Suppressor macrophage treated with lipopolysaccharide for 1 hour (primary cell): Measurements from ENCODE around the gene NOS1.
"Not testable (repeated sequence)": the region's sequence is repeated elsewhere in the genome, so short reads cannot be mapped to it uniquely, and the experiment has no call there.

ENCODE experiments used
- DNase-seq, 3 donors: peaks; one replicate each; pipeline ENCODE4 v3.0.0-alpha.2; 2020 to 2022

NOS1 gene

DNA sequence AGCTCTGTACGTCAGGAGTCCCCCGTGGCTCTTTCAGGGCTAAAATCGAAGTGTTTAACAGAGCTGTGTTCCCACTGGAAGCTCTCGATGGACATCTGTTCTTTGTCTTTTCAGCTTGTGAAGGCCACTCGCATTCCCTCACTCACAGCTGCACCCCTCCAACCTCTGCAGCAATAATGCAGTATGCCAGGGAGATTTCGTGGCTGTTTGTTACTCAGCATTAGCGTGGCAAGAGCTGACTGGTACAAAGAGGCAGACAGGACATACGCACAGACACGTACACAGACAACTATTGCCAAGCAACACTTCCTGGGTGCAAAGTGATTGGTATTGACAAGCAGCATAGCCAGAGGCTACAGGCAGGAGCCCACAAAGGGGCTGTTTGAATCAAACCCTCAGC, 159.4 kb downstream of the NOS1 start:
- no peak for DNase-seq

DNA sequence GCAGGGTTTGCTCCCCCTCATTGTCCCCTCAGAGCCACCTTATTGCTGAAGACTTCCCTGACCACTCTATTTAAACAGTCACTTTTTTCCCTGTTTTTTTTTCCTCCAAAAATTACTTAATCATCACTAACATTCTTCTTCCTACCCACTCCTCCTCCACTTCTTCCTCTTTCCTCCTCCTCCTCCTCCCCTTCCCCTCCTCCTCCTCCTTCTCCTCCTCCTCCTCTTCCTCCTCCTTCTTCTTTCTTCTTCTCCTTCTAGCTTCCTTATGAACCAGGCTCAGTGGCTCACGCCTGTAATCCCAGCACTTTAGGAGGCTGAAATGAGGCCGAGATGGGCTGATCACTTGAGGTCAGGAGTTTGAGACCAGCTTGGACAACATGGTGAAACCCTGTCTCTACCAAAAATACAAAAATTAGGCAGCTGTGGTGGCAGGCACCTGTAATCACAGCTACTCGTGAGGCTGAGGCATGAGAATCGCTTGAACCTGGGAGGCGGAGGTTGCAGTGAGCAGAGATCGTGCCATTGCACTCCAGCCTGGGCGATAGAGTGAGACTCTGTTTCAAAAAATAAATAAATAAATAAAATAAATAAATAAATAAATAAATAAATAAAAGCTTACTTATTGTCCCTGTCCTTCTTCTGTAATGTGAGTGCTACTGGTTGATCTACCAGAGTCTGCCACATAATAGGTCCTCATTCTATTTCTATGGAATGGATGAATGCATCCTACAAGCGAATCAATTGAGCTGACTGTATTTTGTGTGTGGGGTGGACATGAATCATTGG, 161.3 kb downstream of the NOS1 start:
- not testable (repeated sequence) for DNase-seq

DNA sequence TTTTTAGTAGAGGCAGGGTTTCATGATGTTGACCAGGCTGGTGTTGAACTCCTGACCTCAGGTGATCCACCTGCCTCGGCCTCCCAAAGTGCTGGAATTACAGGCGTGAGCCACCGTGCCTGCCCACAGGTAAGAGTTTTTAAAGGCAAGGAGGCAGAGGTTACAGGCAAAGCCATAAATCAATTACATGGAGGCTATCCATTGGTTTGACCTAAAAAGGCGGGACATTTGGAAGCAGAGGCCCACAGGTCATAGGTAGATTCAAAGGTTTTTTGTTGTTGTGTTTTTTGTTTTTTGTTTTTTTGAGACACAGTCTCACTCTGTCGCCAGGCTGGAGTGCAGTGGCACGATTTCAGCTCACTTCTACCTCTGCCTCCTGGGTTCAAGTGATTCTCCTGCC, 165.1 kb downstream of the NOS1 start:
- DNase-seq: not testable (repeated sequence)

DNA sequence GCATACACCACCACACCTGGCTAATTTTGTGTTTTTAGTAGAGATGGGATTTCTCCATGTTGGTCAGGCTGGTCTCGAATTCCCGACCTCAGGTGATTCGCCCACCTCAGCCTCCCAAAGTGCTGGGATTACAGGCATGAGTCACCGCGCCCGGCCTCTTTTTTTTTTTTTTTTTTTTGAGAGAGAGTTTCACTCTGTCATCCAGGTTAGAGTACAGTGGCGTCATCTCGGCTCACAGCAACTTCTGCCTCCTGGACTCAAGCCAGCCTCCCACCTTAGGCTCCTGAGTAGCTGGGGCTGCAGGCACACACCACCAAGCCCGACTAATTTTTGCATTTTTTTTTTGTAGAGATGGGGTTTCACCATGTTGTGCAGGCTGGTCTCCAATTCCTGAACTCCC, 166.4 kb downstream of the NOS1 start:
- not testable (repeated sequence) for DNase-seq

DNA sequence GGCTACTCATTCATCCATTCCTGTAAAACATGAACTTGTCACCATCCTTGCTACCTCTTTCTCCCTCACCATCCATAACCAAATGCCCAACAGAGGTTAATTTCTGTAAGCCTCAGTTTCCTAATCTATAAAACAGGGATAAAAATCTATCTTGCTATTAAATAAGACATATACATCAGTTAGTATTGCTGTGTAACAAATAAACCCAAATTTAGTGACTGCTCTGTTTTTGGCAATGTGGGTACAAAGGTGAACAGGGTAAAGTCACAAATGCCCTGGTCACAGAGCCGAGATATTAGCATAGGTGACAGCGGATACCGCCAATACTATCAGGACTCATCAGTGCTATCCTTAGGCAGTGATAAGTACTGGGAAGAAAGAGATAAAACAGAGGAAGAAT, 167.5 kb downstream of the NOS1 start:
- DNase-seq: peak in 1 of 3 donors; percentile 8

DNA sequence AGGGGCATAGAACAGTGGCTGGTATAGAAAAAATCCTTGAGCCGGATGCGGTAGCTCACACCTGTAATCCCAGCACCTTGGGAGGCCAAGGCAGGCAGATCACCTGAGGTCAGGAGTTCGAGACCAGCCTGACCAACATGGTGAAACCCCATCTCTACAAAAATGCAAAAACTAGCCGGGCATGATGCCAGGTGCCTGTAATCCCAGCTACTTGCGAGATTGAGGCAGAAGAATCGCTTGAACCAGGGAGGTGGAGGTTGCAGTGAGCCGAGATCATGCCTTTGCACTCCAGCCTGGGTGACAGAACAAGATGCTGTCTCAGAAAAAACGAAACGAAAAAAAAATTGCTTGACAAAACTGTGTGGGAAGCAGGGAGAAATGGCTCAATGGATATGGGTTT, 168.8 kb downstream of the NOS1 start:
- DNase-seq: not testable (repeated sequence)

DNA sequence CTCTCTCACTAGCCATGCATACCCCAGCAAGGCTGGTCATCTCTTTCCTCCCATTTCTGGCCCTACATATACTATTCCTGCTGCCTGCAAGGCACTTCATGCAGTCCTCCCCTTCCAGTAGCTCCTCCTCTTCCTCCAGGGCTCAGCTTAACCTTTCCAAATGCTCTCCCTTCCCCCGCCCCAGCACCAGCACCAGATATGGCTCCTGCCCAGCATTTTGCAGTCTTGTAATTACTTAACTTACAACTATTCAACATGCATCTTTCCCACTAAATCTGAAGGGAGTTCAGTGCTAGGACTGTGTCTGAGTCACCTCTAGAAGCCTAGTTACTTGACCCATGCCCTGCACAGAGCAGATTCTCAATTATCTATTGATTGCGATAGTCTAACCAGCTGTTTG, 169.4 kb downstream of the NOS1 start:
- no peak for DNase-seq

DNA sequence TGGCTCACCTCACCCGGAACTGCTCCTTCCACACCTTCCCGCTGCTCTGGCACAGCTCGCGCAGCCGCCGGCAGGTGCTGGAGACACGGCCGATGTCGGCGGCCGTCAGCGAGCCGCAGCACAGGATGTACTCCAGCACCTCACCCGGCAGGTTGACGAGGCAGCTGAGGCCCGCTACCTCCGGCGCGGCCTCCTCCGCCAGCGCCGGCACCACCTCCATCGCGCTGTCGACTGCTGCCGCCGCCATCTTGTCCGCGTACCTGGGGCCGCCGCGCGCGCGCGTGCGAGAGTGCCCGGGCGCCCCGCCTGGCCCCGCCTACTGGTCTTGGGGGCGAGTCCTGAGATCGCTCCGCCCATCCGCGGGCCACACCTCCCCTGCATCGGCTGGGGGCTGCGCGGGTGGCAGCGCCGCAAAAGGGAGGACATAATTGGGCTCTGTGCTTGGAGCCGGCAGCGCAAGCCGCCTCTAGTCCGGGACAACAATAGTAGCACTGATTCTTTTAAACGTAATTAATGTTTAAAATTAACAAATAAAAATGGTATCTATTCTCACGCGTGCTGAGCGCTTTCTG, 171.1 kb downstream of the NOS1 start, which contains the start of gene FBXO21:
Gene FBXO21 (minus strand): TSS at position 261 of the 572 bp plus-strand sequence. CDS start 14 bp downstream, at position 247.
- peak; percentile 86 to 97 (median 92) for DNase-seq

DNA sequence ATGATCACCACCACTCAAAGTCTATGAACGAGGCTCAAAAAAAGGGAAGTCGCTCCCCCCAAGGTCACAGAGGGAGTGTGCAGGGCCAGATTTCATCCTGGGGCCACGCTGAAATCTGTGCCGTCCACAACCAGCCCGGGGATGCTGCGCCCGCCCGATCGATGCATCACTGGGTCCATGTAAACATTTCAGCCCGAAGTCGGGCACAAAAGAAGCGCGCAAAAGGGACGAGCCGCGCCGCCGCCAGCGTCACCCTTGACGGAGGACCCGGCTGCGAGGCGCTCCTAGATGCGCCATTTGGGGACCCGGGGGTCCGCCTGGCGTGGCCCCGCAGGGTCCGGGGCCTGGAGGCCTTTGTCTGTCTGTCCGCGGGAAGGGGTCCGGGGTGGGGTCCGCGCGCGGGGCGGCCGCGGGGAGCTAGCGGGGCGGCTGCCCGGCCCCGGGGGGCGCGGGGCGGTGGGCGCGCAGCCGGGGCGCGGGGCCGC, 171.7 kb downstream of the NOS1 start:
- DNase-seq: peak; percentile 28 to 56 (median 28)

DNA sequence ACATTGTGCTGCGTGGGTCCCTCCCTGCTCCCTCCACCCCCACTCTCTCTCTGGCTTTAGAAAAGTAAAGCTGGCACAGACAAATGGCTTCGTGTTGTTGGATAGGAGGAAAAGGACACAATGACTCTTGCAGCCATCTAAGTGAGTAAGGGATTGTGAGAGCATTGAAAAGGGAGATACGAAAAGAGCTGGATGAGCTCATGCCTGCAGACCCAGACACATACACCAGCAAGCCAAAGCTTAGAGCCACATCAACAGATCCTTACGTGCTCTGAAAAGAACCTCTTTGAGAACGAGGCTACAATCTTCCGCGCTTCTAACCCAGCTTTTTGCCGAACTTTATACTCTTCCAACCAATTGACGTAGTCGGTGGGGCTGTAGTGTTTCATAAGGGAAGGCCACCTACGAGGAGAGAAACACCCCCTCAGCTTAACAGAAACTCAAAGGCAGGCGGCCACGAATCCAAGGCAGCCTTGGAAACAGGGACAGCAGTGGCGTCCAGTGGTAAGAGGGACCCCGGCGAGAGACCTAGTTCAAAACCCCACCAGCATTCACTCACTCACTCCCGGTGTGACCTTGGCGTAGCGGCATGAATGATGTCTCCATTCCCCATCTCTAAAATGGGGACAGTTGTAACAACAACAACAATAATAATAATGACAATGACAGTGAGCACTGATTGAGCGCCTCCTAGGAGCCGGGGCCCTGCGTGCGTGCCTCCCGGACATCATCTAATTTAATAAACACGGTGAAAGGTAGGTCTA, 172.3 kb downstream of the NOS1 start:
- peak in 1 of 3 donors; percentile 14 for DNase-seq

DNA sequence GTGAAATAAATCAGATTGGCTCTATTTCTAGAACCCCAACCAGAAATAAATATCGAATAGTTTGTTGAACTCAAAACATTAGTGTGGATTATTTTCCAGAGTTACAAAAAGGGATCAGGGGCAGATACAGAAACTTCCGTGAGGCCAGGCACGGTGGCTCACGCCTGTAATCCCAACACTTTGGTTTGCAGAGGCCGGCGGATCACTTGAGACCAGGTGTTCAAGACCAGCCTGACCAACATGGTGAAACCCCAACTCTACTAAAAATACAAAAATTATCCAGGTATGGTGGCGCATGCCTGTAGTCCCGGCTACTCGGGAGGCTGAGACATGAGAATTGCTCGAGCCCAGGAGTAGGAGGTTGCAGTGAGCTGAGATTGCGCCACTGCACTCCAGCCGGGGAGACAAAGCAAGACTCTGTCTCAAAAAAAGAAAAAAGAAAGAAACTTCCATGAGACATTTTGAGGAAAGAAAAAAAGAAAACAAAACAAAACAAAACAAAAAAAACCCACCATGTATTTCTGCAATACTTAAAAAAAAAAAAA, 173.2 kb downstream of the NOS1 start:
- no peak for DNase-seq

DNA sequence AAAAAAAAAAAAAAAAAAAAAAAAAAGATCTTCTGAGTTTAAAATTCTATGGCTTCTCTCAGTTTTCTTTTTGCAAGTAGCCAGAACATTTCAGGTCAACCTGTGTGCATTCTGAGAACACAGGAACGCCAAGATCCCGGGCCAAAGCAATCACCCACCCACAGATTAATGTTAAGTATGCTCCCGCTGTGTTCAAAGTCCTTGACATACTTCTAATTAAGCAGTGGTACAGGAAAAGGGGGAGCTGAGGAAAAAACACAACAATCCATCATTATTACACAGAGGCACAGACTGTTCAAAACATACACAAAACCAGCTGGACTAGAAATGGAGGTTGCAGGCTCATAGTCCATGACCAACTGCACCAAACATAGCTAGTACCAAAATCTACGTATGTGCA, 174.0 kb downstream of the NOS1 start:
- no peak for DNase-seq

DNA sequence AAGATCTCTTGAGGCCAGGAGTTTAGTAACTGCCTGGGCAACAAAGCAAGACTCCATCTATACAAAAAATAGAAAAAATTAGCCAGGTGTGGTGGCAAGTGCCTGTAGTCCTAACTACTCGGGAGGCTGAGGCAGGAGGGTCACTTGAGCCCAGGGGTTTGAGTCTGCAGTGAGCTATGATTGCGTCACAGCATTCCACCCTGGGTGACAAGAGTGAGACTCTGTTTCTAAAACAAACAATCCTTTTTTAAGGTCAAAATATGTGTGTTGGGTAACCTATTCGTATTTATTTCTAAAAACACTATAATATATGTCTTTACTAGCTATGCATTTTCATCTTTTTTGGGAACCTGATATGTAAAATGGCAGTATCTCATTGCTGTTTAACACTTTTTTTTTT, 178.6 kb downstream of the NOS1 start:
- DNase-seq: no peak

DNA sequence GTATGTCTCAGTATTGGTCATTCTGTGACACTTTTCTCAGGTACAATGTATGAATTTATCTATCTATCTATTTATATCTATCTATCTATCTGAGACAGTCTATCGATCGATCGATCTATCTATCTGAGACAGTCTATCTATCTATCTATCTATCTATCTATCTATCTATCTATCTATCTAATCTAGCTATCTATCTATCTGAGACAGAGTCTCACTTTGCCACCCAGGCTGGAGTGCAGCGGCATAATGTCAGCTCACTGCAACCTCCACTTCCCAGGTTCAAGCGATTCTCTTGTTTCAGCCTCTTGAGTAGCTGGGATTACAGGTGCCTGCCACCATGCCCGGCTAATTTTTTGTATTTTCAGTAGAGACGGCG, 180.0 kb downstream of the NOS1 start:
- DNase-seq: not testable (repeated sequence)

DNA sequence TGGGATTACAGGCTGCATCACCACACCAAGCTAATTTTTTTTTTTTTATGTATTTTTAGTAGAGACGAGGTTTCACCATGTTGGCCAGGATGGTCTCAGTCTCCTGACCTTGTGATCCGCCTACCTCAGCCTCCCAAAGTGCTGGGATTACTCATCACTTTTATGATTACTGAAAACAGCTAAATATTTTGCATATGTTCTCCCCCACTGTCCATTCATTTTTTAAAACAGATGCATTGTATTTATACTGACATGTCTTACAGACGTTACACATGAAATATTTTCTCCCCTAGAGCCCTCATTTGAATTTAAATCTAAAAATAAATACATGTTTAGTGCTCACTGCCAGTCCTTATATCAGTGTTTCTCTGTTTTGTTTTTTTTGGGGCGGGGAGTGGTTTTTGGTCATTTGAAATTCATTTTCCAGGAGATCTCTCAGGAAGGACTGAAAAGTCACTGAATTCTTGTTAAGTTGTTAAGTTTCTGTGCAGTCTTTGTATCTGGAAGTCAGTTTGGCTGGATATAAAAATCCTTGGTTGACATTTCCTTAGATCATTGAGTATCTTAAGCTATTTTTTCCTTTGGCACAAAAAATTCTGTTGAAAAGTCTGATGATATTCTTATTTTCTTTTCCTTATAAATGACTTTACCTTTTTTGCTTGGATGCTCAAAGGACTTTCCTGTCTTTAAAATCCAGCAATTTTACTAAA, 180.5 kb downstream of the NOS1 start:
- no peak for DNase-seq

DNA sequence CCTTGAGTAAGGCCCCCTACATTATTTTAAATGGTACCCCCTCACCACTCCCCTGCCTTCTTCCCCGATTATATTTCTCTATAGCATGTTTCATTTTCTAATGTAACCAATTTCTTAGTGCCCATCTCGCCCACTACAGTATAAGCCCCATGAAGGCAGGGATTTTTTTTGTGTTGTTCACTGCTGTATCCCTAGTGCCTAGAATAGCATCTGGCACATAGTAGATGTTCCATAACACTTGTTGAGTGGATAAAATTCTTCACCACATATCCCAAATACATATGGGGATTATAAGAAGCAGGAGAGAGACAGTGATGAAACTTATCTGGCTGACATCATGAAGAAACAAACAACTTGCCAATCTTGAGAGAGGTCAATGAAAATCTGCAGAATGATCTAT, 182.7 kb downstream of the NOS1 start:
- DNase-seq: no peak

DNA sequence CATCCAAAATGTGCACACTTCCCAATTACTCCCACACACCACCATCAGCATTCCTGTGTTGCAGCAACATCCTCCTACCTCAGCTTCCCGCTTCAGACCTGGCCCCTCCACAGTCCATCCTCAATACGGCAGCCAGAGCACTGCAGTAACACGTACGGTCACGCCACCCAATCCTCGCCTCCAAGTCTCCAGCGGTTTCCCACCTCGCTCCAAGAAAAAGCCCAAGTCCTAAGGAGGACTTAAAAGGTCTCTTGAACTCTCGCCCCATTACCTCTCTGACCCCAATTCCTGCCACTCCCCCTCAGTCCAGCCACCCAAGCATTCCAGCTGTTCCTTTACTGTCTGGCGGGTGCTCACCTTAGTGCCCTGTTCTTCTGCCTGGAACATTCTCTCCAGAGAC, 183.1 kb downstream of the NOS1 start:
- no peak for DNase-seq

DNA sequence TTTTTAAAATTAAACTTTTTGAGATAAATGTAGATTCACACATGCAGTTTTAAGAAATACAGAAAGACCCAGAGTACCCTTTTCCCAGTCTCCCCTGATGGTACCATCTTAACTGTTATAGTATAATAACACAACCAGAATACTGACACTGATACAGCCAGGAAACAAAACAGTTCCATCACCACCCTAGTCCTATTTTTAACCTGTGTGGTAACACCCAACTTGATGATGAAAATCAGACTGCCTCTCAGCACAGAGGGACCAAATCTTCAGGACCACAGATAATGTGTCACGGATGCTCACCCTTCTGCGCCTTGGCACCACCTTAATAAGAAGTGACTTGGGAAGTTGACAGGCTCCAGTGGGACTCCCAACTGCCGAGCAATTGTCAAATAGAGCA, 189.3 kb downstream of the NOS1 start:
- DNase-seq: no peak

DNA sequence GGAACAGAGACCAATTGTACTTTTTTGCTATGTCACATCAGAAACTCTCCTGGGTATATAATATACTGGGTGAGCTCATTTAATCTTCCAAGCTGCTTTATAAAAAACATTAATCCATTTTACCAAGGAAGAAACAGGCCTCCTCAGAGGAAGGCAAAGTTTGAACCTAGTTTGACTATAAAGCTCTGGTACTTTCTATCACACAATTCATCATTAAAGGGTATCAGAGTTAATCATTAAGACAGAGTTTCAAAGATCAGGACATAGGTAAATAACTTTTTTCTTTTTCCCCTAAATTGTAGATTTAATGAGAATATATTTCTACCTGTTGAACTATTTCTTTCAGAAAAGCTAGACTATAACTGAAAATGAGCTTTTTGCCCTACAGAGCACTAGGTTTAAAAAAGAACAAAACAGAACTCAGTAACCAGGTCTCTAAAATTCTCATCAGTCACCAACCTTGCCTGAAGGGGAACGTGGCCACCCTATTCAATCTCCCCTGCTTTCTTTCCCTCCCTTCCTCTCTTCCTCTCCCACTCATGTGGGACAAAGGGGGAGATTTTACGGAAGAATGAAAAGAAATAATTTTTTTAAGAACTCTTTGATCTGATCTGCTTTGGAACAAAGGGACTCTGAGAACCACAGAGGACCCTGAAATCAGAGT, 189.8 kb downstream of the NOS1 start:
- no peak for DNase-seq

DNA sequence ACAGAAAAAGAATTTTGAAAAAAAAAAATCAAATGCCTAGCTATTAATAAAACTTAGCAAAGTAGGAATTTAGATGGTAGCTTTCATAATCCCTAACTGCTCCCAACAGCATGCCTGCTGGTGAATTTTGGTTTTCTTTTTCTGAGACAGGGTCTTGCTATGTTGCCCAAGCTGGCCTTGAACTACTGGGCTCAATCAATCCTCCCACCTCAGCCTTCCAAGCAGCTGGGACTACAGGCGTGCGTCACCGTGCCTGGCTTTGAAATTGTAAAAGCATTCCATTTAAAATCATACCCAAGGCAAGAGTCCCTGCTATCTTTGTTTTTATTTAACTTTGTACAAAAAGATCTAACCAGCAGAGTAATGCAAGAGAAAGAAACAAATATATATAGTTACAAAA, 191.9 kb downstream of the NOS1 start:
- DNase-seq: no peak

DNA sequence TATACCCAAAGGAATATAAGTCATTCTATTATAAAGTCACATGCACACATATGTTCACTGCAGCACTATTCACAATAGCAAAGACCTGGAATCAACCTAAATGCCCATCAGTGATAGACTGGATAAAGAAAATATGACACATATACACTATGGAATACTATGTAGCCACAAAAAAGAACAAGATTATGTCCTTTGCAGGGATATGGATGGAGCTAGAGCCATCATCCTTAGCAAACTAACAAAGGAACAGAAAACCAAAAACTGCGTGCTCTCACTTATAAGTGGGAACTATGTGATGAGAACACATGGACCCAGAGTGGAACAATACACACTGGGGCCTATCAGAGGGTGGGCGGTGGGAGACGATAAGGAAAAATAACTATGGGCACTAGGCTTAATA, 192.4 kb downstream of the NOS1 start:
- no peak for DNase-seq

DNA sequence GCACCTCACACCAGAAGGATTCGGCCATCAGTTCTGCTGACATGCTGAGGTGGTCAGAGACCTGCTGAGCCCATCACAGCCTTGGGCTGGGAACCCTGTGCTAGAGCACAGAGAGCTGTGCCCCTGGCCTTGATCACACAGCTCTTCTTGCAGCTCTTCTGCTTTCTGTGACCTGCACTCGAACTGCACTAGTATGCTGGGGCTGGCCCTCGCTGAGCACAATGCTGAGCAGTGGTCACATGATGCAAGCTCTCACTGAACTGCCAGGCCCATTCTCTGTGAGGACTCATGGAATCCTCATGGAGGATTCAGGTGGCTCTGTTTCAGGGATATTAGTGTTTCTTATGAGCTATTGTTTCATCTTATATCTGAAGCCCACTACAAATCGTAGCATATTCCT, 193.7 kb downstream of the NOS1 start:
- DNase-seq: no peak
